Transverse colon (tissue), 4 donors: ENCODE results near the gene BPNT1.

Experiments
- EP300 ChIP-seq: sonication (generic); formaldehyde crosslinking; IDR thresholded peaks from one replicate; pipeline ENCODE4 v1.6.1; 2017; ENCODE audit warnings: antibody characterized with exemption, low read depth
- POLR2AphosphoS5 ChIP-seq, 3 donors: sonication (generic); formaldehyde crosslinking; IDR thresholded peaks; one replicate each; pipeline ENCODE4 v1.6.1; 2016; ENCODE audit warnings: antibody characterized with exemption in 3 of 3
- TF ChIP-seq, protein P1 (sequence below), 5 experiments: fragments of 200-600 bp in 3 of 5; fragments of 450-650 bp in 2 of 5; sonication (generic) in 3 of 5; IDR thresholded peaks; 1 replicate in 2 of 5; 2 replicates in 3 of 5; pipeline ENCODE4 v1.5.1; 2016 to 2017; ENCODE audit warnings: antibody characterized with exemption in 5 of 5, inconsistent platforms in 3 of 5, mild to moderate bottlenecking in 2 of 5, moderate library complexity in 1 of 5

DNA sequence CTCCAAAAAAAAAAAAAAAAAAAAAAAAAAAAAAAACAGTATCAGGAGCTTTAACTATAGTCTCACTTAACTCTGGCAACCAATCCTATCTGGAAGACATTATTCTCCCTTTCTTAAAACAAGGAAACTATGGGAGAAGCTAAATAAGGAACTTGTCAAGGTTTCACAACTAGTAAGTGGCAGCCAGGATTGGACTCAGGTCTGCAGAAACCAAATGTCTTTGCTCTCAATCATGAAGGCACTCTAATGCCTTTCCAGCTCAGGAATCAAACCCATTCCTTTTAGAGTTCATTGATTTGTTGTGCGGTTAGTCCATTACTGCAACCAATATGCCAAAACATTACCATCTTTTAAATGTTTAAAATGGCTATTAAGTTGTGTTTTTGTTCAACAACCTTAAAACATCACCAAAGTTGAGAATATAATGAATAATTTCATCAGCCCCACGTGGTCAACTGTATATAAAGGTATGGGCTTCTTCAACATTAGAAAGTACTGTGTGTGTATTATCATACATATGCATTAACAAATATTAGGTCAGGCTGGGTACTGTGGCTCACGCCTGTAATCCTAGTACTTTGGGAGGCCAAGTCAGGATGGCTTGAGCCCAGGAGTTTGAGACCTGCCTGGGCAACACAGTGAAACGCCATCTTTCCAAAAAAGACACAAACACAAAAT, 44.8 kb downstream of the BPNT1 start:
- TF ChIP-seq, protein P1, sequence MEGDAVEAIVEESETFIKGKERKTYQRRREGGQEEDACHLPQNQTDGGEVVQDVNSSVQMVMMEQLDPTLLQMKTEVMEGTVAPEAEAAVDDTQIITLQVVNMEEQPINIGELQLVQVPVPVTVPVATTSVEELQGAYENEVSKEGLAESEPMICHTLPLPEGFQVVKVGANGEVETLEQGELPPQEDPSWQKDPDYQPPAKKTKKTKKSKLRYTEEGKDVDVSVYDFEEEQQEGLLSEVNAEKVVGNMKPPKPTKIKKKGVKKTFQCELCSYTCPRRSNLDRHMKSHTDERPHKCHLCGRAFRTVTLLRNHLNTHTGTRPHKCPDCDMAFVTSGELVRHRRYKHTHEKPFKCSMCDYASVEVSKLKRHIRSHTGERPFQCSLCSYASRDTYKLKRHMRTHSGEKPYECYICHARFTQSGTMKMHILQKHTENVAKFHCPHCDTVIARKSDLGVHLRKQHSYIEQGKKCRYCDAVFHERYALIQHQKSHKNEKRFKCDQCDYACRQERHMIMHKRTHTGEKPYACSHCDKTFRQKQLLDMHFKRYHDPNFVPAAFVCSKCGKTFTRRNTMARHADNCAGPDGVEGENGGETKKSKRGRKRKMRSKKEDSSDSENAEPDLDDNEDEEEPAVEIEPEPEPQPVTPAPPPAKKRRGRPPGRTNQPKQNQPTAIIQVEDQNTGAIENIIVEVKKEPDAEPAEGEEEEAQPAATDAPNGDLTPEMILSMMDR (IDR thresholded peaks at IDR 0.05), result no peak
- TF ChIP-seq POLR2AphosphoS5 (IDR thresholded peaks at IDR 0.05) (no peak), EP300 (no peak)
